A673 (cell line): ENCODE results near the gene TPM1. TPM values are rescaled to one million over a fixed set of nuclear protein-coding genes. Genes with fewer than 3 reads are reported as not detected.

ENCODE experiments used
- BruUV-seq: library from RNA; stranded (reverse); fragments of 400-500 nt; replicated peaks from 2 replicates; lab custom pipeline; 2021; lab: Mats Ljungman, UMichigan
- CTCF ChIA-PET: fragments of 300-600 bp; sonication (Branson Sonifier 250); formaldehyde crosslinking; loops from one replicate; lab custom pipeline; 2022; ENCODE audit warnings: antibody characterized with exemption; lab: Charles Lee
- POLR2A ChIA-PET: fragments of 300-600 bp; sonication (Branson Sonifier 250); formaldehyde crosslinking; loops from one replicate; lab custom pipeline; 2022; ENCODE audit warnings: antibody characterized with exemption; ENCODE audit not compliant: low non-redundant PET; lab: Charles Lee
- DNase-seq: peaks from one replicate; pipeline ENCODE4 v3.0.0-alpha.2; 2015; ENCODE audit warnings: low spot score
- H3K27ac ChIP-seq: fragments of 200-600 bp; sonication (generic); 2 replicates; pipeline ENCODE4 v1.5.1; 2016; ENCODE audit warnings: mixed run types, low read depth, mild to moderate bottlenecking, mixed read lengths, antibody characterized with exemption, low read length; ENCODE audit not compliant: poor library complexity, severe bottlenecking
- H3K27me3 ChIP-seq: fragments of 200-600 bp; sonication (generic); replicated peaks from 2 replicates; pipeline ENCODE4 v1.6.1; 2017; ENCODE audit warnings: mixed run types, low read depth, mild to moderate bottlenecking, mixed read lengths, antibody characterized with exemption, low read length; ENCODE audit not compliant: insufficient read depth, poor library complexity
- H3K36me3 ChIP-seq: fragments of 200-600 bp; sonication (generic); 2 replicates; pipeline ENCODE4 v1.6.1; 2016; ENCODE audit warnings: mixed run types, mild to moderate bottlenecking, mixed read lengths, antibody characterized with exemption, low read length; ENCODE audit not compliant: insufficient read depth, poor library complexity, severe bottlenecking
- H3K4me1 ChIP-seq: fragments of 200-600 bp; sonication (generic); 2 replicates; pipeline ENCODE4 v1.6.1; 2017; ENCODE audit warnings: mixed run types, mild to moderate bottlenecking, mixed read lengths, antibody characterized with exemption, low read length; ENCODE audit not compliant: insufficient read depth, poor library complexity, severe bottlenecking
- H3K4me3 ChIP-seq: fragments of 200-600 bp; sonication (generic); 2 replicates; pipeline ENCODE4 v1.5.1; 2016; ENCODE audit warnings: low read depth, mixed run types, mild to moderate bottlenecking, mixed read lengths, low read length; ENCODE audit not compliant: poor library complexity, severe bottlenecking
- H3K9me3 ChIP-seq: fragments of 200-600 bp; sonication (generic); 2 replicates; pipeline ENCODE4 v1.6.1; 2016; ENCODE audit warnings: mixed run types, low read depth, mild to moderate bottlenecking, mixed read lengths, antibody characterized with exemption, low read length; ENCODE audit not compliant: poor library complexity, severe bottlenecking
- EZH2 ChIP-seq: fragments of 200-600 bp; sonication (generic); IDR thresholded peaks from 2 replicates; pipeline ENCODE4 v1.6.1; 2017; ENCODE audit warnings: borderline replicate concordance, low read depth, mild to moderate bottlenecking, mixed read lengths, antibody characterized with exemption, low read length; ENCODE audit not compliant: poor library complexity, severe bottlenecking
- intact Hi-C: fragments of 100-400 bp; cut with micrococcal nuclease; formaldehyde crosslinking; loops from one replicate; pipeline ENCODE4 v1.10.0; 2022; ENCODE audit not compliant: unreplicated experiment
- total RNA-seq: library from RNA; stranded (reverse); gene quantifications from 2 replicates; pipeline ENCODE4 v1.2.3, GENCODE V29; 2021
- TF ChIP-seq, protein P1 (sequence below): fragments of 300-800, 200-600 bp; sonication (generic); conservative IDR thresholded peaks from 2 replicates; pipeline ENCODE4 v1.5.1; 2017; ENCODE audit warnings: low read depth, mild to moderate bottlenecking, antibody characterized with exemption, low read length, moderate library complexity, mixed read lengths

TPM1 gene
- total RNA-seq, 1 experiment from 2014 or later, result 31.2 TPM

DNA sequence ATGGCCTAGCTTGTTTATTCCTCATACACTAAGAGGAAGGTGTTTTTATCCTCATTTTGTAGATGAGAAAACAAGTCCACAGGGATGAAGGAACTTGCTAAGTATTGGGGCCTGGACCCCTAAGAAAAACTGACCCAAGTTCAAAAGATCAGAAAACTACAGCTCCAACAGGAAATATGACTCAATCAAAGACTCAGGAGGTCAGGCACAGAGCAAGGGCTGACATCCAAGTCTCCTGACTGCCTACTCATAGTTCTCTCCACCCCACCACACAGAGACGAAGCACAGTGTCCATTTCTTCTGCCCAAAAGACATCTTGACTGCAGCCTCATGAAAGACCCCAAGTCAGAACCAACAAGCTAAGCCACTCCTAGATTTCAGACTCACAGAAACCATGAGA is 26.9 kb upstream of the TPM1 start:
- ChIA-PET POLR2A (no interaction called here), CTCF (no interaction called here)
- H3K27ac ChIP-seq, result no peak overlapping the region

DNA sequence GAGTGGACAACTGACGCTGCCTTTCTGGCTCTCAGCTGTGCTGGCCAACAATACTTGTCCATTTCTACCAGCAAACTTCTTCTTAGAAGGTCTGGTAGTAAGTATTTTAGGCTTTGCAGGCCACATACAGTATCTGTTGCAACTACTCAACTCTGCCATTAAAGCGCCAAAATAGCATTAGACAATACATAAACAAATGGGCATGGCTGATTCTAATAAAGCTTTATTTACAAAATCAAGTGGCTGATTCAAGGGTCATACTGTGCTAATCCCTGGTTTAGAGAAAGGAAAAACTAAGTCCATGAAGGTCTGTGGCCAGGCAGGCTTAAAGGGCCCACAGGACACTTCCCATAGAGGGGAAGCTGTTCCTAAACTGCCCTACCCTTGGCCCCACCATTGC is 26.3 kb upstream of the TPM1 start:
- no peak for TF ChIP-seq EZH2
- TF ChIP-seq, protein P1, sequence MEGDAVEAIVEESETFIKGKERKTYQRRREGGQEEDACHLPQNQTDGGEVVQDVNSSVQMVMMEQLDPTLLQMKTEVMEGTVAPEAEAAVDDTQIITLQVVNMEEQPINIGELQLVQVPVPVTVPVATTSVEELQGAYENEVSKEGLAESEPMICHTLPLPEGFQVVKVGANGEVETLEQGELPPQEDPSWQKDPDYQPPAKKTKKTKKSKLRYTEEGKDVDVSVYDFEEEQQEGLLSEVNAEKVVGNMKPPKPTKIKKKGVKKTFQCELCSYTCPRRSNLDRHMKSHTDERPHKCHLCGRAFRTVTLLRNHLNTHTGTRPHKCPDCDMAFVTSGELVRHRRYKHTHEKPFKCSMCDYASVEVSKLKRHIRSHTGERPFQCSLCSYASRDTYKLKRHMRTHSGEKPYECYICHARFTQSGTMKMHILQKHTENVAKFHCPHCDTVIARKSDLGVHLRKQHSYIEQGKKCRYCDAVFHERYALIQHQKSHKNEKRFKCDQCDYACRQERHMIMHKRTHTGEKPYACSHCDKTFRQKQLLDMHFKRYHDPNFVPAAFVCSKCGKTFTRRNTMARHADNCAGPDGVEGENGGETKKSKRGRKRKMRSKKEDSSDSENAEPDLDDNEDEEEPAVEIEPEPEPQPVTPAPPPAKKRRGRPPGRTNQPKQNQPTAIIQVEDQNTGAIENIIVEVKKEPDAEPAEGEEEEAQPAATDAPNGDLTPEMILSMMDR, result no peak
- Histone ChIP-seq H3K27ac (no peak overlapping the region), H3K9me3 (no peaks in the 10 kb centered on the region), H3K36me3 (no peaks in the 10 kb centered on the region), H3K4me3 (no peak overlapping the region), H3K27me3 (no peaks in the 10 kb centered on the region), H3K4me1 (peaks cover 13% of the 10 kb centered on the region)
- no TSS peak for BruUV-seq
- intact Hi-C loops, result no loop called here
- ChIA-PET POLR2A (no interaction called here), CTCF (no interaction called here)
- no peak for DNase-seq

More for the DNA sequence above, 26.9 kb upstream of the TPM1 start:
- no peaks in the 10 kb centered on the region for H3K27me3 ChIP-seq
- no peak for DNase-seq
- intact Hi-C loops, result no loop called here
- TF ChIP-seq, protein P1, result no peak
- TF ChIP-seq EZH2, result no peak
- H3K36me3 ChIP-seq, result no peaks in the 10 kb centered on the region
- no peak overlapping the region for H3K4me3 ChIP-seq
- peaks cover 13% of the 10 kb centered on the region for H3K4me1 ChIP-seq
- H3K9me3 ChIP-seq, result no peaks in the 10 kb centered on the region
- BruUV-seq, result no TSS peak

DNA sequence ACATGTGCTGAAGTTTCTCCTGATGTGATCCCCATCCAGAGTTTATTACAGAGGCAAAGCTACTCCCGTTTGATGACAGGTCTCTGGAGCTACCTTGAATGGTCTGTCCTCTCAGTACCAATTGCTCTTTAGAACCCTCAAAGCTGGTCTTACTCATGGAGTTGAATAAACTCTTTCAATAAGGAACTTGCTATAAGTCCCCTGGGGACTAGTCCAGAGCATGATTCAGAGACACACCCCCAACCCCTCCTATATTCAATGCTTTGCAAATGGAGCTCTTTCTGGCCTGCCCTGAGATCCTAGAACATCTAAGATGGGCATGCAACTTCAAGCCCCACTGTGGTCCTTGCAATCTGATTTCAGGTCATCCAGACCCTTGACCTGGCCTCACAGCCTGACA is 23.9 kb upstream of the TPM1 start:
- Histone ChIP-seq H3K4me3 (no peak overlapping the region), H3K27ac (no peak overlapping the region), H3K4me1 (peaks cover 5% of the 10 kb centered on the region), H3K36me3 (no peaks in the 10 kb centered on the region), H3K27me3 (no peaks in the 10 kb centered on the region), H3K9me3 (no peaks in the 10 kb centered on the region)
- no peak for TF ChIP-seq EZH2
- TF ChIP-seq, protein P1, result no peak
- ChIA-PET CTCF (interaction anchor here (0.7 kb wide), 1 partner anchor 29 kb away, joined by 3 read pairs; no protein-coding TSS in a partner anchor), POLR2A (interaction anchor here (0.6 kb wide), 1 partner anchor 213 kb away, joined by 6 read pairs; no protein-coding TSS in a partner anchor)
- DNase-seq, result peak; percentile 48
- no TSS peak for BruUV-seq
- intact Hi-C loops, result no loop called here
